H1 (cell line): ENCODE measurements around the gene LRRTM4. TPM values are rescaled to one million over a fixed set of nuclear protein-coding genes. Genes with fewer than 3 reads are reported as not detected.

ENCODE experiments used
- CTCF ChIA-PET: fragments of 300-600 bp; sonication (Branson Sonifier 250); formaldehyde crosslinking; loops from one replicate; lab custom pipeline; 2021; ENCODE audit not compliant: partially characterized antibody; lab: Charles Lee
- POLR2A ChIA-PET: fragments of 300-600 bp; sonication (Branson Sonifier 250); formaldehyde crosslinking; loops from one replicate; lab custom pipeline; 2021; ENCODE audit warnings: inconsistent platforms; ENCODE audit not compliant: partially characterized antibody; lab: Charles Lee
- DNase-seq, 2 experiments: peaks; one replicate each; pipeline versions ENCODE4 v3.0.0 to v3.0.0-alpha.2; 2010 to 2022; ENCODE audit warnings: low spot score in 2 of 2, low read depth in 1 of 2, mixed read lengths in 1 of 2
- FAIRE-seq: peaks from 2 replicates; lab custom pipeline; 2011; peaks lifted over from hg19 to GRCh38; lab: Jason Lieb, UNC
- H2AFZ ChIP-seq: 2 replicates; pipeline ENCODE4 v1.8.1; 2012; ENCODE audit warnings: low read length, inconsistent platforms
- H2AK5ac ChIP-seq: 2 replicates; pipeline ENCODE4 v1.6.1; 2013; ENCODE audit warnings: low read depth, low read length
- H2BK120ac ChIP-seq: replicated peaks from 2 replicates; pipeline ENCODE3; 2013; ENCODE audit warnings: low read depth, low read length, inconsistent platforms
- H2BK12ac ChIP-seq: 2 replicates; pipeline ENCODE4 v1.6.1; 2013; ENCODE audit warnings: low read depth, low read length
- H2BK15ac ChIP-seq: 2 replicates; pipeline ENCODE4 v1.6.1; 2013; ENCODE audit warnings: low read length
- H2BK20ac ChIP-seq: 2 replicates; pipeline ENCODE4 v1.6.1; 2013; ENCODE audit warnings: low read length
- H2BK5ac ChIP-seq: 2 replicates; pipeline ENCODE4 v1.6.1; 2013; ENCODE audit warnings: low read depth, low read length
- H3K14ac ChIP-seq: 2 replicates; pipeline ENCODE4 v1.6.1; 2013; ENCODE audit warnings: inconsistent platforms; ENCODE audit not compliant: insufficient read length
- H3K18ac ChIP-seq: 2 replicates; pipeline ENCODE4 v1.6.1; 2013; ENCODE audit warnings: low read length; ENCODE audit errors: extremely low read depth
- H3K23ac ChIP-seq: 2 replicates; pipeline ENCODE4 v1.6.1; 2013; ENCODE audit warnings: inconsistent platforms; ENCODE audit not compliant: insufficient read length
- H3K23me2 ChIP-seq: 2 replicates; pipeline ENCODE4 v1.6.1; 2013; ENCODE audit warnings: low read depth, low read length
- H3K27ac ChIP-seq: 2 replicates; pipeline ENCODE4 v1.6.1; 2011; ENCODE audit warnings: low read depth, low read length, inconsistent platforms
- H3K27me3 ChIP-seq, 4 experiments: replicated peaks in 1 of 4; 1 replicate in 1 of 4; 2 replicates in 3 of 4; pipeline versions ENCODE4 v1.6.1 to v1.8.1; 2011 to 2013; ENCODE audit warnings: low read length in 3 of 4, mild to moderate bottlenecking in 3 of 4, inconsistent platforms in 2 of 4, mixed read lengths in 2 of 4, moderate library complexity in 1 of 4; ENCODE audit not compliant: control insufficient read depth in 3 of 4, insufficient read depth in 3 of 4; ENCODE audit errors: extremely low read depth in 1 of 4
- H3K36me3 ChIP-seq, 4 experiments: 2 replicates each; pipeline versions ENCODE4 v1.6.1 to v1.8.1; 2011 to 2013; ENCODE audit warnings: mild to moderate bottlenecking in 4 of 4, low read length in 3 of 4, moderate library complexity in 2 of 4, control low read depth in 1 of 4, inconsistent platforms in 1 of 4; ENCODE audit not compliant: insufficient read depth in 4 of 4, control insufficient read depth in 2 of 4
- H3K4ac ChIP-seq: replicated peaks from 2 replicates; pipeline ENCODE3; 2013; ENCODE audit warnings: low read length, low read depth, mixed read lengths, inconsistent platforms; ENCODE audit not compliant: insufficient read length
- H3K4me1 ChIP-seq, 4 experiments: replicated peaks in 1 of 4; 1 replicate in 1 of 4; 2 replicates in 3 of 4; pipeline versions ENCODE4 v1.6.1 to v1.8.1; 2011 to 2013; ENCODE audit warnings: low read length in 3 of 4, inconsistent platforms in 2 of 4, mixed read lengths in 1 of 4; ENCODE audit not compliant: insufficient read depth in 4 of 4, control insufficient read depth in 3 of 4
- H3K4me2 ChIP-seq, 2 experiments: 2 replicates each; pipeline versions ENCODE4 v1.6.1 to v1.8.1; 2011 to 2013; ENCODE audit warnings: low read depth in 2 of 2, low read length in 2 of 2, control low read depth in 1 of 2, inconsistent platforms in 1 of 2, mild to moderate bottlenecking in 1 of 2; ENCODE audit not compliant: insufficient read depth in 1 of 2
- H3K4me3 ChIP-seq, 4 experiments: fragments of 200-600, 300-600 bp in 1 of 4; sonication (generic), shearing (Covaris generic), sonication (Bioruptor Twin) in 1 of 4; 2 replicates each; pipeline versions ENCODE4 v1.5.1 to v1.8.1; 2011 to 2016; ENCODE audit warnings: low read length in 4 of 4, low read depth in 3 of 4, control low read depth in 2 of 4, inconsistent platforms in 2 of 4, mild to moderate bottlenecking in 2 of 4, mixed read lengths in 1 of 4, moderate library complexity in 1 of 4; ENCODE audit not compliant: insufficient read depth in 2 of 4; ENCODE audit errors: extremely low read depth in 1 of 4
- H3K56ac ChIP-seq: replicated peaks from 2 replicates; pipeline ENCODE3; 2013; ENCODE audit warnings: low read depth, mild to moderate bottlenecking, mixed read lengths, low read length, inconsistent platforms; ENCODE audit not compliant: insufficient read length
- H3K79me1 ChIP-seq: 2 replicates; pipeline ENCODE4 v1.6.1; 2013; ENCODE audit warnings: low read depth, low read length, control low read depth
- H3K79me2 ChIP-seq, 2 experiments: 2 replicates each; pipeline versions ENCODE4 v1.6.1 to v1.8.1; 2012 to 2013; ENCODE audit warnings: low read length in 2 of 2, mild to moderate bottlenecking in 2 of 2, inconsistent platforms in 1 of 2; ENCODE audit not compliant: insufficient read depth in 2 of 2, control insufficient read depth in 1 of 2
- H3K9ac ChIP-seq, 4 experiments: replicated peaks in 1 of 4; 1 replicate in 1 of 4; 2 replicates in 3 of 4; pipeline versions ENCODE4 v1.6.1 to v1.8.1; 2011 to 2013; ENCODE audit warnings: low read depth in 3 of 4, low read length in 3 of 4, control low read depth in 2 of 4, mild to moderate bottlenecking in 2 of 4, moderate library complexity in 2 of 4, inconsistent platforms in 1 of 4; ENCODE audit errors: extremely low read depth in 1 of 4
- H3K9me3 ChIP-seq, 2 experiments: 2 replicates each; pipeline versions ENCODE4 v1.6.1 to v1.8.1; 2012 to 2013; ENCODE audit warnings: mild to moderate bottlenecking in 2 of 2, moderate library complexity in 2 of 2, control low read depth in 1 of 2, inconsistent platforms in 1 of 2, low read depth in 1 of 2, low read length in 1 of 2, mixed read lengths in 1 of 2; ENCODE audit not compliant: insufficient read depth in 2 of 2
- H4K20me1 ChIP-seq, 2 experiments: replicated peaks in 1 of 2; 2 replicates each; pipeline versions ENCODE3 to v1.8.1; 2011 to 2013; ENCODE audit warnings: inconsistent platforms in 2 of 2, low read length in 2 of 2, mild to moderate bottlenecking in 1 of 2; ENCODE audit not compliant: insufficient read depth in 2 of 2, control insufficient read depth in 1 of 2
- H4K5ac ChIP-seq: 2 replicates; pipeline ENCODE4 v1.6.1; 2013; ENCODE audit warnings: low read length, low read depth, mixed read lengths, inconsistent platforms; ENCODE audit not compliant: insufficient read length
- H4K8ac ChIP-seq: 2 replicates; pipeline ENCODE4 v1.8.0; 2013; ENCODE audit warnings: mild to moderate bottlenecking, moderate library complexity, low read length, inconsistent platforms; ENCODE audit not compliant: insufficient read depth; ENCODE audit errors: extremely low read depth
- H4K91ac ChIP-seq: replicated peaks from 2 replicates; pipeline ENCODE3; 2013; ENCODE audit warnings: low read length, mixed read lengths, inconsistent platforms; ENCODE audit not compliant: insufficient read length
- BCL11A ChIP-seq, 2 experiments: IDR thresholded peaks; one replicate each; pipeline ENCODE4 v1.6.1; 2011; ENCODE audit warnings: low read depth in 2 of 2, low read length in 2 of 2, mild to moderate bottlenecking in 2 of 2
- EGR1 ChIP-seq: IDR thresholded peaks from 2 replicates; pipeline ENCODE4 v1.6.1; 2011; ENCODE audit warnings: low read depth, low read length, borderline replicate concordance
- USF2 ChIP-seq: IDR thresholded peaks from 2 replicates; pipeline ENCODE4 v1.6.1; 2011; ENCODE audit warnings: low read length, improper control_type of control experiment
- WGBS, 2 experiments: shearing (Covaris generic) in 1 of 2; methylation state at CpG; one replicate each; pipeline versions ENCODE4 v1.1.6 to v1.1.7; 2013 to 2015; ENCODE audit warnings: low lambda C conversion rate in 2 of 2, mixed read lengths in 2 of 2, inconsistent platforms in 1 of 2, low coverage in 1 of 2, missing lambda C conversion rate in 1 of 2; ENCODE audit not compliant: insufficient replicate concordance in 2 of 2, insufficient coverage in 1 of 2, insufficient read length in 1 of 2; ENCODE audit errors: extremely low coverage in 1 of 2, missing lambda C conversion rate in 1 of 2; 5-methylcytosine and 5-hydroxymethylcytosine counted together
- polyA plus RNA-seq, 7 experiments: library from polyadenylated mRNA; depleted of rRNA in 3 of 7; stranded (reverse) in 5 of 7; unstranded in 2 of 7; fragments of >200 nt in 5 of 7; fragments of 200-250 nt in 2 of 7; gene quantifications; 1 replicate in 5 of 7; 2 replicates in 1 of 7; 4 replicates in 1 of 7; pipeline versions ENCODE4 v1.2.1 to v1.2.3, GENCODE V29; 2011 to 2013; ENCODE audit warnings: missing spikeins in 2 of 7, mixed read lengths in 2 of 7
- total RNA-seq: library from RNA; stranded (reverse); fragmentation: NEBNext Ultra II Directional; extraction: Animal tissue kit (Norgen Biotek cat#: 25700); gene quantifications from 2 replicates; pipeline ENCODE4 v1.2.1, GENCODE V29; 2021

LRRTM4 gene
- total and polyA plus RNA-seq, 2 of the 8 experiments (the other 6 are each of a cell fraction or from before 2014, with no cell fraction given): 3.6 to 9.5 TPM

- Histone ChIP-seq H2AK5ac (no peak overlapping the region), H3K18ac (no peak overlapping the region), H4K20me1 (no peaks in the 10 kb centered on the region), H2AFZ (no peak overlapping the region), H3K23ac (no peak overlapping the region), H4K5ac (no peak overlapping the region), H2BK12ac (no peak overlapping the region; the same call in 1 of the 2 replicates), H3K14ac (no peak overlapping the region), H3K27ac (no peak overlapping the region), H2BK5ac (peak overlapping the region; percentile 22; the same call in 1 of the 2 replicates), H3K79me2 (no peaks in the 10 kb centered on the region; a peak in 1 of 4 replicates), H3K79me1 (no peaks in the 10 kb centered on the region), H4K91ac (no peak overlapping the region), H3K4me1 (no peaks in the 10 kb centered on the region), H2BK15ac (0 out of 2 replicates have a peak overlapping the region, but pooled peaks have one; percentile 65), H4K8ac (no peak overlapping the region), H3K9ac (no peak overlapping the region), H3K4me2 (no peak overlapping the region), H3K4ac (no peak overlapping the region), H3K23me2 (no peaks in the 10 kb centered on the region), H3K27me3 (no peaks in the 10 kb centered on the region), H3K56ac (no peak overlapping the region), H3K9me3 (no peaks in the 10 kb centered on the region), H3K36me3 (no peaks in the 10 kb centered on the region), H3K4me3 (no peak overlapping the region), H2BK20ac (no peak overlapping the region), H2BK120ac (no peak overlapping the region)
- POLR2A ChIA-PET: no interaction called here
- CTCF ChIA-PET: interaction anchor here (0.5 to 0.7 kb wide), 2 partner anchors 16 to 77 kb away, joined by 3 read pairs; no protein-coding TSS in a partner anchor
- DNase-seq (no peak), FAIRE-seq (no peak)
- 95% methylated on average over 7 of the region's 7 CpGs; no CpG with 5 or more reads in 1 of the 2 experiments for WGBS, 2 experiments
- TF ChIP-seq USF2 (no peak), EGR1 (no peak), BCL11A (IDR thresholded peaks at IDR 0.05; ENCODE audit: low read depth in 2 of 2, low read length in 2 of 2) (no peak)
Observed at GRCh38 chr2:77488141-77488540, 34.0 kb downstream of the LRRTM4 start.
